ENCODE results near the gene TBC1D16.
A peak's percentile ranks its signal among the peaks of the same experiment; 100 is the strongest.
"Not testable (repeated sequence)": the region's sequence is repeated elsewhere in the genome, so short reads cannot be mapped to it uniquely, and the experiment has no call there.

Gene TBC1D16

GRCh38 chr17:79995696-79996095, 40.0 kb downstream of the TBC1D16 start:
- Histone ChIP-seq H3K9me3 (ENCODE audit: insufficient read depth, low read depth, low read length) (no peaks in the 10 kb centered on the region), H3K27me3 (ENCODE audit: insufficient read depth, low read length, poor library complexity, severe bottlenecking) (no peaks in the 10 kb centered on the region), H3K79me2 (ENCODE audit: insufficient read depth, low read length) (no peaks in the 10 kb centered on the region; the same call in 1 of the 2 replicates), H3K36me3 (ENCODE audit: insufficient read depth, low read length) (no peaks in the 10 kb centered on the region), H2AFZ (ENCODE audit: low read length) (no peak overlapping the region), H4K20me1 (ENCODE audit: insufficient read depth, low read length, poor library complexity, severe bottlenecking) (no peaks in the 10 kb centered on the region), H3K9me2 (replicated peaks; ENCODE audit: low read depth, low read length) (no peaks in the 10 kb centered on the region), H3K4me1 (ENCODE audit: insufficient read depth, low read length, poor library complexity, severe bottlenecking) (peaks cover 57% of the 10 kb centered on the region), H3K4me3 (ENCODE audit: low read length, poor library complexity, severe bottlenecking) (peak overlapping the region; percentile 59), H3K4me2 (ENCODE audit: low read depth, low read length, poor library complexity, severe bottlenecking) (peak overlapping the region; percentile 74), H3K9ac (ENCODE audit: low read depth, low read length, poor library complexity, severe bottlenecking) (peak overlapping the region; percentile 68), H3F3A (ENCODE audit: low read depth) (peaks cover 17% of the 10 kb centered on the region)
- TF ChIP-seq EZH2phosphoT487 (IDR thresholded peaks at IDR 0.05; ENCODE audit: borderline replicate concordance) (no peak), CTCF (conservative IDR thresholded peaks at IDR 0.05; ENCODE audit: low read length) (no peak)

GRCh38 chr17:79994602-79995001, 41.1 kb downstream of the TBC1D16 start:
- Histone ChIP-seq H3K27me3 (ENCODE audit: insufficient read depth, low read length, poor library complexity, severe bottlenecking) (no peaks in the 10 kb centered on the region), H4K20me1 (ENCODE audit: insufficient read depth, low read length, poor library complexity, severe bottlenecking) (no peaks in the 10 kb centered on the region), H3K4me2 (ENCODE audit: low read depth, low read length, poor library complexity, severe bottlenecking) (no peak overlapping the region), H3K9ac (ENCODE audit: low read depth, low read length, poor library complexity, severe bottlenecking) (no peak overlapping the region), H3K9me3 (ENCODE audit: insufficient read depth, low read depth, low read length) (no peaks in the 10 kb centered on the region), H3K79me2 (ENCODE audit: insufficient read depth, low read length) (no peaks in the 10 kb centered on the region; the same call in 1 of the 2 replicates), H3K4me1 (ENCODE audit: insufficient read depth, low read length, poor library complexity, severe bottlenecking) (peaks cover 57% of the 10 kb centered on the region), H3K36me3 (ENCODE audit: insufficient read depth, low read length) (no peaks in the 10 kb centered on the region), H3K4me3 (ENCODE audit: low read length, poor library complexity, severe bottlenecking) (no peak overlapping the region), H2AFZ (ENCODE audit: low read length) (no peak overlapping the region), H3F3A (ENCODE audit: low read depth) (peaks cover 17% of the 10 kb centered on the region), H3K9me2 (replicated peaks; ENCODE audit: low read depth, low read length) (no peaks in the 10 kb centered on the region)
- TF ChIP-seq EZH2phosphoT487 (IDR thresholded peaks at IDR 0.05; ENCODE audit: borderline replicate concordance) = no peak
- no peak for TF ChIP-seq CTCF (conservative IDR thresholded peaks at IDR 0.05; ENCODE audit: low read length)

GRCh38 chr17:79994228-79994569, 41.5 kb downstream of the TBC1D16 start:
- H3K4me3 ChIP-seq (ENCODE audit: low read length, poor library complexity, severe bottlenecking); H3K9me2 ChIP-seq (replicated peaks; ENCODE audit: low read depth, low read length); H3K4me2 ChIP-seq (ENCODE audit: low read depth, low read length, poor library complexity, severe bottlenecking); H3K9me3 ChIP-seq (ENCODE audit: insufficient read depth, low read depth, low read length); H4K20me1 ChIP-seq (ENCODE audit: insufficient read depth, low read length, poor library complexity, severe bottlenecking); H2AFZ ChIP-seq (ENCODE audit: low read length); H3K9ac ChIP-seq (ENCODE audit: low read depth, low read length, poor library complexity, severe bottlenecking); H3K79me2 ChIP-seq (ENCODE audit: insufficient read depth, low read length); H3K36me3 ChIP-seq (ENCODE audit: insufficient read depth, low read length); H3K27me3 ChIP-seq (ENCODE audit: insufficient read depth, low read length, poor library complexity, severe bottlenecking): not testable (repeated sequence)
- Histone ChIP-seq H3F3A (ENCODE audit: low read depth) (peaks cover 17% of the 10 kb centered on the region), H3K4me1 (ENCODE audit: insufficient read depth, low read length, poor library complexity, severe bottlenecking) (peaks cover 57% of the 10 kb centered on the region)

GRCh38 chr17:79993390-79994227, 42.1 kb downstream of the TBC1D16 start:
- TF ChIP-seq CTCF (conservative IDR thresholded peaks at IDR 0.05; ENCODE audit: low read length) (no peak), EZH2phosphoT487 (IDR thresholded peaks at IDR 0.05; ENCODE audit: borderline replicate concordance) (no peak)
- no peaks in the 10 kb centered on the region for H3K9me2 ChIP-seq (replicated peaks; ENCODE audit: low read depth, low read length)
- H3K9ac ChIP-seq (ENCODE audit: low read depth, low read length, poor library complexity, severe bottlenecking) = peak overlapping the region; percentile 85
- H2AFZ ChIP-seq (ENCODE audit: low read length) = no peak overlapping the region
- peaks cover 17% of the 10 kb centered on the region for H3F3A ChIP-seq (ENCODE audit: low read depth)
- no peaks in the 10 kb centered on the region for H3K27me3 ChIP-seq (ENCODE audit: insufficient read depth, low read length, poor library complexity, severe bottlenecking)
- H3K79me2 ChIP-seq (ENCODE audit: insufficient read depth, low read length) = no peaks in the 10 kb centered on the region; the same call in 1 of the 2 replicates
- peak overlapping the region; percentile 86 for H3K4me3 ChIP-seq (ENCODE audit: low read length, poor library complexity, severe bottlenecking)
- no peaks in the 10 kb centered on the region for H3K9me3 ChIP-seq (ENCODE audit: insufficient read depth, low read depth, low read length)
- peak overlapping the region; percentile 88 for H3K4me2 ChIP-seq (ENCODE audit: low read depth, low read length, poor library complexity, severe bottlenecking)
- peaks cover 55% of the 10 kb centered on the region for H3K4me1 ChIP-seq (ENCODE audit: insufficient read depth, low read length, poor library complexity, severe bottlenecking)
- H3K36me3 ChIP-seq (ENCODE audit: insufficient read depth, low read length) = no peaks in the 10 kb centered on the region
- no peaks in the 10 kb centered on the region for H4K20me1 ChIP-seq (ENCODE audit: insufficient read depth, low read length, poor library complexity, severe bottlenecking)

Data from Loucy (cell line).